Measurements from ENCODE around the gene YAF2.

DNA sequence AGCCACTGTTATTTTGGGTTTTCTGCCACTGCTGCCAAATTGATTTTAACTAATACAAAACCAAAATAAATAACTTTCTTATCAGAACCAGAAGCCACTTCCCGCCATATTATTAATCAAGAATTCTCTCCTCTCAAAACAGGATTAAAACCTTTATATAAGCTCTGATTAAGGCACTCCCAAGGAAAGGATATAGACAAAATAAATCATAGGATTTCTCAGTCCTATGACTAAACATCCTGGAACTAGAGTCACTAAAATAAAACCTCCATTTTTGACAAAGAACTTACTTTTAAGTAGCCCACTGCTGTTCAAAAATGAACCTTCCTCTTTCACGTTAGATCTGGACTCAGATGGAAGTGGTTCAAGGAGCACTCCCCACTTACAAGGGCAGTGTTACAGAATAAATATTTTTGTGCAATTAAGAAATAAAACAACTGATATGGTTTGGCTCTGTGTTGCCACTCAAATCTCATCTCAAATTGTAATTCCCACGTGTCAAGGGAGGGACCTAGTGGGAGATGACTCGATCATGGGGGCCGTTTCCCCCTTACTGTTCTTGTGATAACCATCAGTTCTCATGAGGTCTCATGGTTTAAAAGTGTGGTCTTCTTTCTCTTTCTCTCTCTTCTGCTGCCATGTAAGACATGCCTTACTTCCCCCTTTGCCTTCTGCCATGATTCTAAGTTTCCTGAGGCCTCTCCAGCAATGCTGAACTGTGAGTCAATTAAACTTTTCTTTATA is 119.7 kb downstream of the YAF2 start:
- TF ChIP-seq, protein P1, sequence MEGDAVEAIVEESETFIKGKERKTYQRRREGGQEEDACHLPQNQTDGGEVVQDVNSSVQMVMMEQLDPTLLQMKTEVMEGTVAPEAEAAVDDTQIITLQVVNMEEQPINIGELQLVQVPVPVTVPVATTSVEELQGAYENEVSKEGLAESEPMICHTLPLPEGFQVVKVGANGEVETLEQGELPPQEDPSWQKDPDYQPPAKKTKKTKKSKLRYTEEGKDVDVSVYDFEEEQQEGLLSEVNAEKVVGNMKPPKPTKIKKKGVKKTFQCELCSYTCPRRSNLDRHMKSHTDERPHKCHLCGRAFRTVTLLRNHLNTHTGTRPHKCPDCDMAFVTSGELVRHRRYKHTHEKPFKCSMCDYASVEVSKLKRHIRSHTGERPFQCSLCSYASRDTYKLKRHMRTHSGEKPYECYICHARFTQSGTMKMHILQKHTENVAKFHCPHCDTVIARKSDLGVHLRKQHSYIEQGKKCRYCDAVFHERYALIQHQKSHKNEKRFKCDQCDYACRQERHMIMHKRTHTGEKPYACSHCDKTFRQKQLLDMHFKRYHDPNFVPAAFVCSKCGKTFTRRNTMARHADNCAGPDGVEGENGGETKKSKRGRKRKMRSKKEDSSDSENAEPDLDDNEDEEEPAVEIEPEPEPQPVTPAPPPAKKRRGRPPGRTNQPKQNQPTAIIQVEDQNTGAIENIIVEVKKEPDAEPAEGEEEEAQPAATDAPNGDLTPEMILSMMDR (conservative IDR thresholded peaks at IDR 0.05; ENCODE audit: low read depth in 2 of 2), result no peak
- TF ChIP-seq EZH2 (IDR thresholded peaks at IDR 0.05; ENCODE audit: low read depth, unreplicated experiment) (no peak), NANOG (IDR thresholded peaks at IDR 0.05; ENCODE audit: borderline replicate concordance) (no peak), JUNB (IDR thresholded peaks at IDR 0.05; ENCODE audit: unreplicated experiment) (no peak), POLR2AphosphoS5 (IDR thresholded peaks at IDR 0.05; ENCODE audit: low read depth) (no peak), EZH2phosphoT487 (IDR thresholded peaks at IDR 0.05; ENCODE audit: unreplicated experiment) (no peak), ZNF114 (CRISPR knock-in tag; IDR thresholded peaks at IDR 0.05) (no peak)
- TF ChIP-seq, protein P2, sequence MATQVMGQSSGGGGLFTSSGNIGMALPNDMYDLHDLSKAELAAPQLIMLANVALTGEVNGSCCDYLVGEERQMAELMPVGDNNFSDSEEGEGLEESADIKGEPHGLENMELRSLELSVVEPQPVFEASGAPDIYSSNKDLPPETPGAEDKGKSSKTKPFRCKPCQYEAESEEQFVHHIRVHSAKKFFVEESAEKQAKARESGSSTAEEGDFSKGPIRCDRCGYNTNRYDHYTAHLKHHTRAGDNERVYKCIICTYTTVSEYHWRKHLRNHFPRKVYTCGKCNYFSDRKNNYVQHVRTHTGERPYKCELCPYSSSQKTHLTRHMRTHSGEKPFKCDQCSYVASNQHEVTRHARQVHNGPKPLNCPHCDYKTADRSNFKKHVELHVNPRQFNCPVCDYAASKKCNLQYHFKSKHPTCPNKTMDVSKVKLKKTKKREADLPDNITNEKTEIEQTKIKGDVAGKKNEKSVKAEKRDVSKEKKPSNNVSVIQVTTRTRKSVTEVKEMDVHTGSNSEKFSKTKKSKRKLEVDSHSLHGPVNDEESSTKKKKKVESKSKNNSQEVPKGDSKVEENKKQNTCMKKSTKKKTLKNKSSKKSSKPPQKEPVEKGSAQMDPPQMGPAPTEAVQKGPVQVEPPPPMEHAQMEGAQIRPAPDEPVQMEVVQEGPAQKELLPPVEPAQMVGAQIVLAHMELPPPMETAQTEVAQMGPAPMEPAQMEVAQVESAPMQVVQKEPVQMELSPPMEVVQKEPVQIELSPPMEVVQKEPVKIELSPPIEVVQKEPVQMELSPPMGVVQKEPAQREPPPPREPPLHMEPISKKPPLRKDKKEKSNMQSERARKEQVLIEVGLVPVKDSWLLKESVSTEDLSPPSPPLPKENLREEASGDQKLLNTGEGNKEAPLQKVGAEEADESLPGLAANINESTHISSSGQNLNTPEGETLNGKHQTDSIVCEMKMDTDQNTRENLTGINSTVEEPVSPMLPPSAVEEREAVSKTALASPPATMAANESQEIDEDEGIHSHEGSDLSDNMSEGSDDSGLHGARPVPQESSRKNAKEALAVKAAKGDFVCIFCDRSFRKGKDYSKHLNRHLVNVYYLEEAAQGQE (IDR thresholded peaks at IDR 0.05; ENCODE audit: unreplicated experiment), result no peak
- TF ChIP-seq, protein P3, sequence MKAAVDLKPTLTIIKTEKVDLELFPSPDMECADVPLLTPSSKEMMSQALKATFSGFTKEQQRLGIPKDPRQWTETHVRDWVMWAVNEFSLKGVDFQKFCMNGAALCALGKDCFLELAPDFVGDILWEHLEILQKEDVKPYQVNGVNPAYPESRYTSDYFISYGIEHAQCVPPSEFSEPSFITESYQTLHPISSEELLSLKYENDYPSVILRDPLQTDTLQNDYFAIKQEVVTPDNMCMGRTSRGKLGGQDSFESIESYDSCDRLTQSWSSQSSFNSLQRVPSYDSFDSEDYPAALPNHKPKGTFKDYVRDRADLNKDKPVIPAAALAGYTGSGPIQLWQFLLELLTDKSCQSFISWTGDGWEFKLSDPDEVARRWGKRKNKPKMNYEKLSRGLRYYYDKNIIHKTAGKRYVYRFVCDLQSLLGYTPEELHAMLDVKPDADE (IDR thresholded peaks at IDR 0.05), result no peak
